ENCODE results near the gene ARID3A.

Gene ARID3A

DNA sequence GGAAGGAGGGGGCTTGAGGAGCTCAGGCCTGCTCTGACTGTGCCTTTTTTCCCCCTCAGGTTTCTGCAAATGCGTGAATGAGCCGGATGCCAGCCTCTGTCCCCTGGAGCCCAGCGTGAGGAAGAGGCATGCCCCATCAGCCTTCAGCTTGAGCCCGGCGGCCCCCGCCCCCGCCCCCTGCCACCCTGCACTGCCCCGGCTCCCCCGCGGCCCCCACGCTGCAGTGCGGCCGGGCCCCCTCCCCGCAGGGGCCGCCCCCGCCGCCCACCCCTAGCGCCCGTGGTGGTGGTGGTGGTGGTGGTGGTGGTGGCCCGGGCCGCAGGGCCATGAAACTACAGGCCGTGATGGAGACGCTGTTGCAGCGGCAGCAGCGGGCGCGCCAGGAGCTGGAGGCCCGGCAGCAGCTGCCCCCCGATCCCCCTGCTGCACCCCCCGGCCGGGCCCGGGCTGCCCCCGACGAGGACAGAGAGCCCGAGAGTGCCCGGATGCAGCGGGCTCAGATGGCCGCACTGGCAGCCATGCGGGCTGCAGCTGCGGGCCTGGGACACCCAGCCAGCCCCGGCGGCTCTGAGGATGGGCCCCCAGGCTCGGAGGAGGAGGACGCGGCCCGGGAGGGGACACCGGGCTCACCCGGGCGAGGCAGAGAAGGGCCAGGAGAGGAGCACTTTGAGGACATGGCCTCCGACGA lies 3.5 kb downstream of the ARID3A start:
- Histone ChIP-seq H3K4me2 (ENCODE audit: low read length) (no peak overlapping the region), H3K36me3 (ENCODE audit: insufficient read depth, low read length) (peaks cover 14% of the 10 kb centered on the region), H3K4me1 (ENCODE audit: control insufficient read depth, insufficient read depth, low read length) (peaks cover 26% of the 10 kb centered on the region), H3K9me3 (replicated peaks; ENCODE audit: low read length) (no peaks in the 10 kb centered on the region), H3K27me3 (ENCODE audit: control insufficient read depth, insufficient read depth, low read length) (no peaks in the 10 kb centered on the region), H3K4me3 (ENCODE audit: low read length) (no peak overlapping the region), H3K9ac (ENCODE audit: low read depth, low read length) (no peak overlapping the region)

DNA sequence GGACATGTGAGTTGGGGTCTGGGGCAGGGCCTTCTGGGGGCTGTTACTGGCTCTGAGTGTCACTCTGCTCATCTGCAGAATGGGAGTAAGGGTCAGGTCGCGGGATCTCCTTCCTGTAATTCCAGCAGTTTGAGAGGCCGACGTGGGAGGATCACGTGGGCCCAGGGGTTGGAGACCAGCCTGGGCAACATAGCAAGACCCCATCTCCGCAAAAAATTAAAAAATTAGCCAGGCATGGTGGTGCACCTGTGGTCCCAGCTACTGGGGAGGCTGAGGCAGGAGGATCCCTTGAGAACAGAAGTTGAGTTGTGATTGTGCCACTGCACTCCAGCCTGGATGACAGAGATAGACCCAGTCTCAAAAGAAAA lies 4.0 kb downstream of the ARID3A start:
- Histone ChIP-seq H3K9ac (ENCODE audit: low read depth, low read length) (no peak overlapping the region), H3K27me3 (ENCODE audit: control insufficient read depth, insufficient read depth, low read length) (no peaks in the 10 kb centered on the region), H3K9me3 (replicated peaks; ENCODE audit: low read length) (no peaks in the 10 kb centered on the region), H3K4me3 (ENCODE audit: low read length) (no peak overlapping the region), H3K36me3 (ENCODE audit: insufficient read depth, low read length) (peaks cover 14% of the 10 kb centered on the region), H3K4me1 (ENCODE audit: control insufficient read depth, insufficient read depth, low read length) (peaks cover 28% of the 10 kb centered on the region), H3K4me2 (ENCODE audit: low read length) (no peak overlapping the region)

DNA sequence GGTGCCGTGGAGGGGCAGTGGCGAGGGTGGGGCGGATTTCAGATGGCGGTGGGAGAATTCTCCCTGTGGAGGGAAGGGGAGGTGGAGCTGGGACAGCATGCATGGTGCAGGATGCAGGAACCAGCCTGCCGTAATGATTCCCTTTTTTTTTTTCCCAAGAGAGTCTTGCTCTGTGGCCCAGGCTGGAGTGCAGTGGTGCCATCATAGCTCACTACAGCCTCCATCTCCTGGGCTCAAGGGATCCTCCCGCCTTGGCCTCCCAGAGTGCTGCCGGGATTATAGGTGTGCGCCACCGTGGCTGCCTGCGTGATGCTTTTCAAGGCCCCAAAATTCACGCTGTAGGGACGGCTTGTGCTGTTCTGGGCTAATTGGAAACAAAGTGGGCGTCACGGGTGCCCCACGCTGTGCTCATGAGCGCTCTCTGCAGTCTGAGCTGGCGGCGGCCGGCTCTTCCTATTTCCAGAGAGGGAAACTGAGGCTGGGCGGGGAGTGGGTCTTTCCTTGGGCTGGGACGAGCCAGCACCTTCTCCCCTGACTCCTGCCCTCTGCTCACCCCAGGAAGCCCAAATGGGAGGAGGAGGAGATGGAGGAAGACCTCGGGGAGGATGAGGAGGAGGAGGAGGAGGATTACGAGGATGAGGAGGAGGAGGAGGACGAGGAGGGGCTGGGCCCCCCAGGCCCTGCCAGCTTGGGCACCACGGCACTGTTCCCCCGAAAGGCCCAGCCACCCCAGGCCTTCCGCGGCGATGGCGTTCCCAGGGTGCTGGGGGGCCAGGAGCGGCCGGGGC lies 6.2 kb downstream of the ARID3A start:
- H3K36me3 ChIP-seq (ENCODE audit: insufficient read depth, low read length), result peaks cover 14% of the 10 kb centered on the region
- peaks cover 32% of the 10 kb centered on the region for H3K4me1 ChIP-seq (ENCODE audit: control insufficient read depth, insufficient read depth, low read length)

DNA sequence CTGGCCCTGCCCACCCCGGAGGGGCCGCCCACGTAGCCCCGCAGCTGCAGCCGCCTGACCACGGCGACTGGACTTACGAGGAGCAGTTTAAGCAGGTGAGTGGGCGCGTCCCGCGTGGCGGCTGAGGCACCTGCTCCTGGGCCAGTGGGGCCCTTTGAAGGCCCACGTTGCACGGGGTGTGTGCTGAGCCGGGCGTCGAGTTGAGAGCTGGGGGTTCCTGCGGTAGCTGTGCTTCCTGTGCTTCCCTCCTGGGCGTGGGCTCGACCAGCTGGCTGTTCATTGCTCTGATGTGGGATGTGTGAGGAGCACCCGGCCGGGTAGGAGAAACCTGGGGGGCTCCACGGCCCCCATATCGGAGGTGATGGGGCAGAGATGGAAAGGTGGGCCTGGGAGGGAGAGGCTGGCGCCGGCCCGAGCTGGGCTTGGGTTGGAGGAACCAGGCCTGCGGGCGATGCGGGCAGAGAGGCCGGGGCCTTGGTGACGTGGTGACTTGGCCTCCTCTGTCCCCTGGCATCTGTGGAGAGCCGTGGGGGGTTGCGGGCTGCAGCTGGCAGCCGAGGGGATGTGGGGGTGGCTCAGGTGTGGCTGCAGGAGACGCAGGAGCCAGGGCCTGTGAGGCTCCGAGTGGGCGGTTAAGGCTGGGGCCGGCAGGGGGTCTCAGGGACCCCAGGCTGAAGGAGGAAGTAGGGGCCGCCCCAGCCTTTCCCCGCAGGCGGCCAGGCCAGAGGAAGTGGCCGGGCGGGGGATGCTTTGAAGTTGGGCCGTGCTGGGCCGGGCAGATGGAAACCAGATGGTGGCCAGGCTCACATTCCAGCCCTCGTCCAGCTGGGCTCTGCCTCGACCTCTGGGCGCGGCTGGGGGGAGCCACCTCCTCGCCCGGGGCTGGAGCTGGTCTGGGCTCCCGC lies 7.1 kb downstream of the ARID3A start:
- Histone ChIP-seq H3K9ac (ENCODE audit: low read depth, low read length) (peak overlapping the region; percentile 56), H3K9me3 (replicated peaks; ENCODE audit: low read length) (no peaks in the 10 kb centered on the region), H3K4me3 (ENCODE audit: low read length) (peak overlapping the region; percentile 51), H3K27me3 (ENCODE audit: control insufficient read depth, insufficient read depth, low read length) (no peaks in the 10 kb centered on the region), H3K36me3 (ENCODE audit: insufficient read depth, low read length) (peaks cover 17% of the 10 kb centered on the region), H3K4me2 (ENCODE audit: low read length) (peak overlapping the region; percentile 79), H3K4me1 (ENCODE audit: control insufficient read depth, insufficient read depth, low read length) (peaks cover 32% of the 10 kb centered on the region)

More for the DNA sequence above, 6.2 kb downstream of the ARID3A start:
- H3K4me3 ChIP-seq (ENCODE audit: low read length), result no peak overlapping the region
- no peak overlapping the region for H3K9ac ChIP-seq (ENCODE audit: low read depth, low read length)
- H3K27me3 ChIP-seq (ENCODE audit: control insufficient read depth, insufficient read depth, low read length), result no peaks in the 10 kb centered on the region
- H3K9me3 ChIP-seq (replicated peaks; ENCODE audit: low read length), result no peaks in the 10 kb centered on the region
- peak overlapping the region; percentile 79 for H3K4me2 ChIP-seq (ENCODE audit: low read length)

DNA sequence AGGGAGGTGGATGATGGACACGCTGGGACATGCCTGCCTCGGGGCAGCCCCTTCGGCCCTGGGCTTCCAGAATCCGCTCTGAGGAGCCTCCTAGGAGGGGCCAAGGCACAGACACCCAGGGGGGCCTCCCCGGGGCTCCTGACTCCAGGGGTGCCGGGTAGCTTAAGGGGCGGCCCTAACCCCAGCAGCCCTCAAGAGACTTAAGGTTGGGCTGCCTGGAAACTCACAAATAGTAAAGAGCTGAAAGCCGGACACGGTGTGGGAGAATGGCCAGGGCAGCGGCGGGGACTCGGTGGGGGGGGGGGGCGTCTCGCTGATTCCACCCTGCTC lies 7.7 kb downstream of the ARID3A start:
- peak overlapping the region; percentile 51 for H3K4me3 ChIP-seq (ENCODE audit: low read length)
- H3K27me3 ChIP-seq (ENCODE audit: control insufficient read depth, insufficient read depth, low read length), result no peaks in the 10 kb centered on the region
- H3K9ac ChIP-seq (ENCODE audit: low read depth, low read length), result peak overlapping the region; percentile 56
- H3K9me3 ChIP-seq (replicated peaks; ENCODE audit: low read length), result no peaks in the 10 kb centered on the region
- peaks cover 32% of the 10 kb centered on the region for H3K4me1 ChIP-seq (ENCODE audit: control insufficient read depth, insufficient read depth, low read length)
- peaks cover 15% of the 10 kb centered on the region for H3K36me3 ChIP-seq (ENCODE audit: insufficient read depth, low read length)
- peak overlapping the region; percentile 79 for H3K4me2 ChIP-seq (ENCODE audit: low read length)

DNA sequence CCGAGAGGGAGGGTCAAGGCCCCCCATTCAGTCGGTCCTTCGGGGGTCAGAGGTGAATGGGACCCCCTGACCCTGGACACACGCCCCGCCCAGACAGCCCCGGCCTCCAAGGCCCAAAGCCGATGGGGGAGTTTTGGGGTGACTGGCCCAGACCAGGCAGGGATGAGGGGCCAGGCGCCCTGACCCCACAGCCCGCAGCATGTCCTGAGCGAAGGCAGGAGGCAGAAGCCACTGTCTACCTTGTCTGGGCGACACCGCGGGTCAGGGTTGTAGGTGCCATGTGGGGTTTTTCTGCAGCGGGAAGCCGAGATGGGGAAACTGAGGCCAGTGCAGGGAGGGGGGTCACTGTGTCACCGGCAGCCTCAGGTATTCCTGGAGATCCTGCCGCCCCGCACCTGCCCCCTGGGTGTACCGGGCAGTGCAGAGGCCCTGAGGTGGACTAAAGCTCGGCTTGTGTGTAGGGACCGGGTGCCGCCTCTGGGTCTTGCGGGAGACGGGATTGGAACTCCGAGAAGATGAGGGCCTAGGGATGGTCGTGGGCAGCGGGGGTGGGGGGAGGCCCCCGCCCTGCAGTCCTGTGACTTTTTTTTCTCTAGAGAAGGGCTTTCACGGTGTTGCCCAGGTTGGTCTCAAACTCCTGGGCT lies 8.5 kb downstream of the ARID3A start:
- Histone ChIP-seq H3K9ac (ENCODE audit: low read depth, low read length) (no peak overlapping the region), H3K27me3 (ENCODE audit: control insufficient read depth, insufficient read depth, low read length) (no peaks in the 10 kb centered on the region), H3K4me2 (ENCODE audit: low read length) (peak overlapping the region; percentile 43), H3K4me3 (ENCODE audit: low read length) (no peak overlapping the region), H3K9me3 (replicated peaks; ENCODE audit: low read length) (no peaks in the 10 kb centered on the region), H3K36me3 (ENCODE audit: insufficient read depth, low read length) (peaks cover 13% of the 10 kb centered on the region), H3K4me1 (ENCODE audit: control insufficient read depth, insufficient read depth, low read length) (peaks cover 32% of the 10 kb centered on the region)

DNA sequence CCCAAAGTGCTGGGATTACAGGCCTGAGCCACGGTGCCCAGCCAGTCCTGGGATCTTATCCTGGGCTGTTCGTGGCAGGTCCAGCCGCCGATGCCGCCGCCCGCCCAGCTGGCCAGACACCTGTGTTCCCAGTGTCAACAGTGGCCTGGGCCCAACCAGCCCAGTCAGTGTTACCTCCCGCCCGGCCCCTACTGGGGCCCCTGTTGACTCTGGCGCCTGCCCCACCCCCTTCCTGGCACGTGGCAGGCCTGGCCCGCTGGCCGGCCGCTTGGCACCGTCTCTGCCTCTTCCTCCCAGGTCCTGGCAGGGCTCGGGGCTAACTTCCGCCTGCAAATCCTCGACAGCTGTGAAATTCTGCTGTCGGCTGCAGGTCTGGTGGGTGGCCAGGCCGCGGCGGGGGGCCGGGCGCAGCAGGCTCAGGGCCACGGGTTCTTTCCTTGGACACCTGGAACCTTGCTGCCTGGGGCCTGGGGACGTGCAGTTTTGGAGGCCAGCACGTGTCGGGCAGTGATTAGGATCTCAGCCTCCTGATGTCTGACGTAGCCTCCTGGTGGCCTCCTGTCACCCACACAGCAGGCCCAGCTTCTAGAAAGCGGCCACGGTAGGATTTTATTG lies 9.1 kb downstream of the ARID3A start:
- Histone ChIP-seq H3K4me3 (ENCODE audit: low read length) (no peak overlapping the region), H3K9ac (ENCODE audit: low read depth, low read length) (no peak overlapping the region), H3K36me3 (ENCODE audit: insufficient read depth, low read length) (peaks cover 10% of the 10 kb centered on the region), H3K9me3 (replicated peaks; ENCODE audit: low read length) (no peaks in the 10 kb centered on the region), H3K4me2 (ENCODE audit: low read length) (peak overlapping the region; percentile 43), H3K4me1 (ENCODE audit: control insufficient read depth, insufficient read depth, low read length) (peaks cover 32% of the 10 kb centered on the region), H3K27me3 (ENCODE audit: control insufficient read depth, insufficient read depth, low read length) (no peaks in the 10 kb centered on the region)

DNA sequence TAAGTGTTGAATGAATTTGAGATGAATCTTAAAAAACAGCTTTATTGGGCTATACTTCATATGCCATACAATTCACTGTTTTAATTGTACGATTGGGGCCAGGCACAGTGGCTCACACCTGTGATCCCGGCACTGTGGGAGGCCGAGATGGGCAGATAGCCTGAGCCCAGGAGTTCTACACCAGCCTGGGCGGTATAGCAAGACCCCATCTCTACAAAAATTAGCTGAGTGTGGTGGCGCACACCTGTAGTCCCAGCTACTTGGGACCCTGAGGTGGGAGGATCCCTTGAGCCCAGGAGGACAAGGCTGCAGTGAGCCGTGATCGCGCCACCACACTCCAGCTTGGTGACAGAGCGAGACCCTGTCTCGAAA lies 10.3 kb downstream of the ARID3A start:
- Histone ChIP-seq H3K9me3 (replicated peaks; ENCODE audit: low read length) (no peaks in the 10 kb centered on the region), H3K4me1 (ENCODE audit: control insufficient read depth, insufficient read depth, low read length) (peaks cover 42% of the 10 kb centered on the region), H3K36me3 (ENCODE audit: insufficient read depth, low read length) (peaks cover 10% of the 10 kb centered on the region)

DNA sequence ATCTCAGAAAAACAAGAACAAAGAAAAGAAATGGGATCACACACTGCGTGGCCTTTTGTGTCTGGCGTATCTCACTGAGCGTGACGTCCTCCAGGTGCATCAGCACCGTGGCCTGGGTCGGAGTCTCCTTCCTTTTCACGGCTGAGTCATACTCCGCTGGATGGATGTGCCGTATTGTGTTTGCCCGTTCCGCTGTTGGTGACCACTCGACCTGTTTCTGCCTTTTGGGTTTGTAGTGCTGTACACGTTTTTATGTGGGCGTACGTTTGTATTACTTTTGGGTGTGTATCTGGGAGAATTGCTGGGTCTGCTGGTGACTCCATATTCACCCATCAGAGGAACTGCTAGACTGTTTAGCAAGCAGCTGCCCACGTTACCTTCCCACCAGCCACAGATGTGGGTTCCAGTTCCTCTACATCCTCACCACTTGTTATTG lies 11.4 kb downstream of the ARID3A start:
- H3K27me3 ChIP-seq (ENCODE audit: control insufficient read depth, insufficient read depth, low read length), result no peaks in the 10 kb centered on the region
- H3K4me3 ChIP-seq (ENCODE audit: low read length), result no peak overlapping the region
- peaks cover 52% of the 10 kb centered on the region for H3K4me1 ChIP-seq (ENCODE audit: control insufficient read depth, insufficient read depth, low read length)
- peaks cover 10% of the 10 kb centered on the region for H3K36me3 ChIP-seq (ENCODE audit: insufficient read depth, low read length)
- H3K4me2 ChIP-seq (ENCODE audit: low read length), result no peak overlapping the region
- no peak overlapping the region for H3K9ac ChIP-seq (ENCODE audit: low read depth, low read length)
- H3K9me3 ChIP-seq (replicated peaks; ENCODE audit: low read length), result no peaks in the 10 kb centered on the region

More for the DNA sequence above, 10.3 kb downstream of the ARID3A start:
- Histone ChIP-seq H3K4me3 (ENCODE audit: low read length) (no peak overlapping the region), H3K4me2 (ENCODE audit: low read length) (no peak overlapping the region), H3K27me3 (ENCODE audit: control insufficient read depth, insufficient read depth, low read length) (no peaks in the 10 kb centered on the region), H3K9ac (ENCODE audit: low read depth, low read length) (no peak overlapping the region)

DNA sequence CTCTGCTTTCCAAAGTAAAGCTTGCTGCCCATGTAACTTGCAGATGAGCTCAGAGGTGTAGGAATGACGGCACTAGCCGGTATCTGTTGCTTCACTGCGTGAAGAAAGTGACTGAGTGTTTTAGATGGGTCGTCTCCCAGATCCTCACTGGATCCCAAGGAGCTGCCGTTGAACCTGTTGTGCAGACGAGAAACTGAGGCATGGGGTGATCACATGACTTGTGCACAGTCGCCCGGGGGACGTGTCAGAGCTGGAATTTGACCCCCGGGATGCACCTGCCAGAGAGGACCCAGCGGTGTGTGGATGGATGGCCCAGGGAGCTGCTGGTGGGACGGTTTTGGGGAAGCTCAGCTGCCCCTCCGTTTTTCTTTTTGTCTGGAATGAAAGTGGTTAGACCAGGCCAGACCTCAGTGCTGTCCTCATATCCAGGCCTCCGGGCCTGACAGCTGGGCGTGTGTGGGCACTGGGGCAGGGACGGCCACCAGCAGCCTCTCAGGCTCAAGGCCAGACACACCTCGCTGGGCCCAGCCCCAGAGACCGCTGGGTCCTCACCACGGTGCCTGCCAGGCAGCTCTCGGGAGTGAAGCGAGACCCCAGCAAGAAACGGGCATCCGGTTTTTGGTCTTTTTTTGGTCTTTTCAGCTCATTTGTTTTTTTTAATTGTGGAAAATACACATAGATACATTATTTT lies 12.5 kb downstream of the ARID3A start:
- peaks cover 8% of the 10 kb centered on the region for H3K36me3 ChIP-seq (ENCODE audit: insufficient read depth, low read length)
- no peak overlapping the region for H3K4me3 ChIP-seq (ENCODE audit: low read length)
- no peaks in the 10 kb centered on the region for H3K27me3 ChIP-seq (ENCODE audit: control insufficient read depth, insufficient read depth, low read length)
- no peak overlapping the region for H3K9ac ChIP-seq (ENCODE audit: low read depth, low read length)
- H3K4me1 ChIP-seq (ENCODE audit: control insufficient read depth, insufficient read depth, low read length), result peaks cover 41% of the 10 kb centered on the region
- H3K4me2 ChIP-seq (ENCODE audit: low read length), result no peak overlapping the region
- H3K9me3 ChIP-seq (replicated peaks; ENCODE audit: low read length), result no peaks in the 10 kb centered on the region
